HG02798 (cell line): ENCODE data around the gene OR5K2.

Experiments
- ATAC-seq: cut with Tn5 transposase; IDR thresholded peaks from one replicate; pipeline ENCODE4 v1.9.1; 2021; ENCODE audit warnings: mild to moderate bottlenecking; ENCODE audit not compliant: unreplicated experiment, poor library complexity

Gene OR5K2

DNA sequence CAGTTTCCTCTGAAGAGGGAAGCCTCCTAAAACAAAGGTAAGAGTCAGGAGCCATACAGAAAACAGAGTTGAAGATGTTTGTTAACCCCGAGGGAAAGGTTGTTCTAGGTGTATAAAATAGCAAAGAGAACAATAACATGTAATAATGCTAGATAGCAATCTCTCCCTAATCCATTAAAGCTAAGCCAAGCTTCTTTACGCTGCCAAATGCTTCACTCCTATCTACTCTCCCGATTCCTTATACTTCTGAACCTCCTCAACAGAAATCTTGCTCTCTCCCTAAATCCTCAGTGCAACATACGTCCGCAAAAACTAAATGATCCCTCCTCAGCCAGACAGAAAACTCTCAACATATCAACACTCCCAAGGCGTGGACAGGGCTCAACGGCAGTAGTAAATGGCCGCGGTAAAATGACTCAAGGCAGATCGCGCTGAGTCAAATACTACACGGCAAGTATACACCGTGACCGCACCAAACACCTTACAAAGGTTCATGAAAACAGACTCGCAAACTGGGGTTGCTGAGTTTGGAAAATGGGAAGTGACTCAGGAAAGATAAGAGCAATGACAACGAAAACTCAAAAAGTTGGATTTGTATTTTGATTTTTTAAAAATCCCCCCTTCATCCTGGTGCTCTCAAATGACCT is 24.5 kb downstream of the OR5K2 start:
- peak; percentile 39 for ATAC-seq

DNA sequence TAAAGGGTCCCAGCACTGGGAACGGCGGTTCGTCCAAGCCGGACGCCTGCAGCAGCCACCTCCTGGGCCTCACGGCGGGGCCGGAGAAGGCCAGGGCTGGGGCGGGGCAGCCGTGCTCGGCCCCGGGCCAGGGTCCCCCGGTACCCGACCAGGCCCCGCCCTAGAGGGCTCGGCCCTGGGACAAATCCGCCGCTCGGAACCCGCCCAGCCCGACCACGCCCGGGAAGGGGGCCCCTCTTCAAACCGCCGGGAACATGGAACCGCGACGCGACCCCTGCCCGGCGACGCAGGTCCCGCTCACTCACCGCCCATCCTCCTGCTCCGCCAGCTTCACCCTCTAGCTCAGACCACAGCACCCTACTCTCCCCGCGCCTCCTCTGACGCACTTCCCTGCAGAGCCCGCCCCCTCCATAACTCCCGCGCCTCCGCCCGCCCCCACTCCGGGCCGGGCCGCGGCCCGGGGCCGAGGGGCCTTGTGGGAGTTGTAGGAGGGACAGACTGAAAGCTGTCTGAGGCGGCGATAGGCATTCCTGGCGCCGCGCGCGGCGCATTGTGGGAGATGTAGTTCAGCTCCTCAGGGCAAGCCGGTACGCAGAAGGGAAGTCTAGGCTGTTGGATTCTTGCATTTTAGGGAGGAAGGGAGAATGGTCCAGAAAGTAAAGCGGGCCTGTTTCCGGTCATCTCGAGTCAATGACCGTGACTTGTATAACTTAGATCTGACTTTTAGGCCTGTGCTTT is 25.2 kb downstream of the OR5K2 start, which contains the start of gene CLDND1:
Gene CLDND1, minus strand, starts transcription at position 359 of the 738 bp plus-strand sequence. CDS start 1,478 bp downstream, outside the sequence.
- ATAC-seq: peak; percentile 90

DNA sequence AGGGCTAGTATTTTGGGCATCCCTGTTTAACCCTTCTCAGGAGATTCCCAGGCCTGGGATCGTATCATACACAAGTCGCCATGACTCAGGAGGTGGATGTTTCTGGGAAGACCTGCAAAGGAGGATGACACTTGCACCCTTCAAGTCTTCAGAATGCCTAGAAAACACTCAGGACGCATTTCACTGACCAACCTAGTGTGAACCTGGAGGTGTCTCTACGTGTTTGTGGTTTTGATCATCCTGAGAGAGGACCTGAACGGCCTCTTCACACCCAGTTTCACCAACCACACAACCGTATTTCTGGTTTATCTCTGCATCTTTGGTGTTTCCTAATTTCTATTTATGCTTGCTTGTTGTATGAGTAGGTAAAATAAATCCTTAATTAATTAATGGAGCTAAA is 28.0 kb downstream of the OR5K2 start:
- ATAC-seq: no peak

DNA sequence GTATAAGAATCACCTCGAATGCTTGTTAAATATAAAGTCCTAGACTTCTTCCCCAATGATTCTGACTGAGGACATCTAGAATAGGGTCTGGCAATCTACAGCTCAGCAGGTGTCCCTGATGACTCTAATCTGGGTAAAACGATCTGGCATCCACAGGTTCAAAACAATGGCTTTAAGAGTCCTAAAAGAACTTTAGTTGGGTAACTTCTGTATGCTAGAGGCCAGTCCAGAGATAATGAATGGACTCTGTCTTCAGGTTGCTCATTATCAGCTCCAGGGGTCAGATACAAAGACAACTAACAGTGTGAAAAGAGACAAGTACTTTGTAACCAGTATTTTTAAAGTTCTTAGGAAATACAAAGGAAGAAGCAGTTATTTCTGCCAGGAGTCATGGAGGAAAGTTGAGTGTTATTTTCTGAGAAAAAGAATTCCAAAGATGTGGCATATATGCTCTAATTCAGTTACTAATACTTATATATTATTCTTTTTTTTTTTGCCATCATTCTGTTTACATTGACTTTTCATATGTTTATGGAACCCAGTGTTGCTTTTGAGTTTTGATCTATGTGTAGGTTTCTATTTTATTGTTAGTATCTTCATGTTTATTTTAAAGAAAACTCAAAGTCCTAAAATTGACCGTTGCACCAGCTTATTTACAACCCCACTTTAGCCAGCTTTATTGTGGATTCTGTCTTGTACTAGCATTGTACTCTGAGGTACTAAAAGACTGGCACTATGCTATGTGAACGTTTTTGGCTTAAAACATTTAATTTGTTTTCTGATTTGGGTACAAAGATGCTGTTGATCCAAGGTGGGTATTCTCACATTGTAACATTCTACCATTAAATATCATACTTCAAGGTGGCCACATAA is 31.2 kb downstream of the OR5K2 start:
- no peak for ATAC-seq

DNA sequence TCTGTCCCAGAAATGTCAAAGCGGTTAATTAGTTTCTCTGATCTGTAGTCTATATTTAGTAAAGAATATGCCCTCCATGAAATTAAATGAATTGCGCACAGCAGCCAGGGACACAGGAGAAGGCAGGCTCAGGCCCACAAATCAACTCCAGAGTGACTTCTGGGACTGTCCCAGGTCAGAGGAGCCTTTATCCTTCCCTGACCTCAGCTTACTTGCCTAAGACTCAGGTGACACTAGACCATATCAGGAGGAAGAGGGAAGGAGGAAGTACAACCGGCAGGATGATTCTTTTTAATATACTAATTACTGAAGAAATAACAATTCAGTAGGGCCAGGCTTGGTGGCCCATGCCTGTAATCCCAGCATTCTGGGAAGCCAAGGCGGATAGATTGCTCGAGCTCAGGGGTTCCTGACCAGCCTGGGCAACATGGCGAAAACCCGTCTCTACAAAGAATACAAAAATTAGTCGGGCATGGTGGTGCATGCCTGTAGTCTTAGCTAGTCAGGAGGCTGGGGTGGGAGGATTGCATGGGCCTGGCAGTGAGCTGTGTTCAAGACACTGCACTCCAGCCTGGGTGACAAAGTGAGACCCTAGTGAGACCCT is 32.5 kb downstream of the OR5K2 start:
- no peak for ATAC-seq

DNA sequence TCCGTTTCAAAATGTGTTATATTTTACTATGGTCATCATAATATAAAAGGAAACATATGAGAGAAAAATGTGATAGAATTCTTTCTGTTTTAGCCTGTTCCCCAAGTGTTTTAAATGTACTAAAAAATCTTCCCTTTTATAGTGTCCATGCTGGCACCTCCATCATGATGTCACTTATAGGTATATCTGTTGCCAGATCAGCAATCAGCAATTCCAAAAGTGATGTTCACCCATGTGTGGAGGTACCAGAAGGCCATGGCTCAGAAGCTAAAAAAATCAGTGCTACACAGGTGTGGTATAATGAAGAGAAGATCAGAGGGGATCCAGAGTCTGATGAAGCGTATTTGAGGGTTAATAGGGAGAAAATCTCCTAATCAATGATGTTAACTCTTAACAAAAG is 33.2 kb downstream of the OR5K2 start:
- ATAC-seq: no peak

DNA sequence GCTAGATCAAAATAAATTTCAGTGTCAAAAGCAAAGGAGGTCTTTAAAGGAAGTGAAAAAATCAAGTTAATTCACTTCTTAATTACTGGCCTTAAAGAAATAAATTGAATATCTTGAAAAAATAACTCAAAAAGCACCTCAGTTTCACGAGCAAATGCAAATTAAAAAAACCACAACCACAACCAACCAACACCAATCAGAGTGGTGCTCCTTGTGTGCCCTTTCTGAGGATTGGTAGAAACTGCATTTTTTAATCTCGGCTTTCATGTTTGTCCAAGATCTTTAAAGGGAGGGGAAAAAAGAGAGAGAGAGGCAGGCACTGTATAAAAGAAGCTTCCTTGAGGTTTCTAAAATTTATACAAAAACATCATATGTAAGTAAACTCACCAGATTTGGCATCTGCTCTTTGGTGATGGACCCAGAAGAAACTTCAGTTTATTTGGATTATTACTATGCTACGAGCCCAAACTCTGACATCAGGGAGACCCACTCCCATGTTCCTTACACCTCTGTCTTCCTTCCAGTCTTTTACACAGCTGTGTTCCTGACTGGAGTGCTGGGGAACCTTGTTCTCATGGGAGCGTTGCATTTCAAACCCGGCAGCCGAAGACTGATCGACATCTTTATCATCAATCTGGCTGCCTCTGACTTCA is 34.3 kb downstream of the OR5K2 start, which contains the start of gene GPR15:
Gene GPR15, plus strand, starts transcription at position 357 of the 653 bp plus-strand sequence. Its CDS starts 56 bp downstream, at position 413.
- ATAC-seq: peak; percentile 41

DNA sequence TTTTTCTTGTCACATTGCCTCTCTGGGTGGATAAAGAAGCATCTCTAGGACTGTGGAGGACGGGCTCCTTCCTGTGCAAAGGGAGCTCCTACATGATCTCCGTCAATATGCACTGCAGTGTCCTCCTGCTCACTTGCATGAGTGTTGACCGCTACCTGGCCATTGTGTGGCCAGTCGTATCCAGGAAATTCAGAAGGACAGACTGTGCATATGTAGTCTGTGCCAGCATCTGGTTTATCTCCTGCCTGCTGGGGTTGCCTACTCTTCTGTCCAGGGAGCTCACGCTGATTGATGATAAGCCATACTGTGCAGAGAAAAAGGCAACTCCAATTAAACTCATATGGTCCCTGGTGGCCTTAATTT is 34.8 kb downstream of the OR5K2 start:
- peak; percentile 4 for ATAC-seq

DNA sequence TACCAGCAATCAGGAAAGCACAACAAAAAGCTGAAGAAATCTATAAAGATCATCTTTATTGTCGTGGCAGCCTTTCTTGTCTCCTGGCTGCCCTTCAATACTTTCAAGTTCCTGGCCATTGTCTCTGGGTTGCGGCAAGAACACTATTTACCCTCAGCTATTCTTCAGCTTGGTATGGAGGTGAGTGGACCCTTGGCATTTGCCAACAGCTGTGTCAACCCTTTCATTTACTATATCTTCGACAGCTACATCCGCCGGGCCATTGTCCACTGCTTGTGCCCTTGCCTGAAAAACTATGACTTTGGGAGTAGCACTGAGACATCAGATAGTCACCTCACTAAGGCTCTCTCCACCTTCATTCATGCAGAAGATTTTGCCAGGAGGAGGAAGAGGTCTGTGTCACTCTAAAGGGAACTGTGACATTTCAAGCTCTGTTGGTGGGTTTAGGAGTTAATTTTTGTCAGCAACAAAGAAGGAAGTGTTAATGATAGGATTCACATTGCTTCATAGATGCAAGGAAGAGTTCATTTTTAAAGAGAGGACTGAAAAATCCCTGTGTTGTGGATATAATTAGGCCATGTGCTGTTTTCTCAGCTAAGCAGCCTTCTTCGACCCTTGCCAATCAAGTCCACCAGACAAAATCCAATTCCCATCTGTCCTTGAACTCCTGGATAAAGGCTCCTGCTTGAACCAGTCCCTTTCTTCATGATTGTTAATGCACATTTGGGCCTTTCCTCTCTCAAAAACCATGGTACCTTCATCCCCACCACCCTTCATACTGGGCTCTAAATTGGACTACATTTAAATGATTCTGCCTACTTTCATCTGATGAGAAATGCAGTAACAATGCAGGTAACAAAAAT is 35.5 kb downstream of the OR5K2 start:
- ATAC-seq: no peak

DNA sequence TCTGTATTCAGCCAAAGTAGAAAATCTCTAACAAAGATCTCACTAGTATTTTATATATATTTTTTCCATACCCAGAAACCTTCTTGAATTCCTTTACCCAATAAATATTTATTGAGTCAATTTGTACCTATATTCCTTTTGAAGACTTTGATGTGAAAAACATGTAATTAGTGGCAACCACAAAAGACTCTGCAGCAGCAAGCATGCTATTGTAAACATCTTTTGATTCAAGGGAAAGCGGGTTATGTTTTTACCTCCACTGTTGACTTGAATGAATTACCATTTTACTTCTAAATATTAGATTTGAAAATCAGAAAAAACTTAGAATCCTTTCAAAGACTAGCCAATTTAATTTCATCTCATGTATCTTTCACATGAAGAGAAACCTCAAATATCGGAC is 36.7 kb downstream of the OR5K2 start:
- ATAC-seq: no peak

DNA sequence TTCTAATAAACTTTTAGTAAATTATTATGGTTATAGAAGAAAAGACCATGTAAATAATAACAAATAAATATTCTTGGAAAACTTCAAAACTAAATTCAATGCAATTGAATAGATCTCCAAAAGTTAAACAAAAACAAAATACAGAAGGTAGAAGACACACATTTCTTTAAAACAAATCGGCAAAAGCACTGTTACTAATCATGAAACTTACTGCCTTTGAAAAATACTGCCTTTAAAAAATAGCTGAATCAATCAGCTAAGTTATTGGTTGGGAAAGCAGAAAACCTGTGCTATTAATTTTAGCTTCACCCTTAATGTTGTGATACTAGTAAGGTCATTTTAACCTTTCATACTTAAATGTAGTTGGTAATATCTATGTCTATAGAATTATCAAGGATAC is 37.3 kb downstream of the OR5K2 start:
- no peak for ATAC-seq

DNA sequence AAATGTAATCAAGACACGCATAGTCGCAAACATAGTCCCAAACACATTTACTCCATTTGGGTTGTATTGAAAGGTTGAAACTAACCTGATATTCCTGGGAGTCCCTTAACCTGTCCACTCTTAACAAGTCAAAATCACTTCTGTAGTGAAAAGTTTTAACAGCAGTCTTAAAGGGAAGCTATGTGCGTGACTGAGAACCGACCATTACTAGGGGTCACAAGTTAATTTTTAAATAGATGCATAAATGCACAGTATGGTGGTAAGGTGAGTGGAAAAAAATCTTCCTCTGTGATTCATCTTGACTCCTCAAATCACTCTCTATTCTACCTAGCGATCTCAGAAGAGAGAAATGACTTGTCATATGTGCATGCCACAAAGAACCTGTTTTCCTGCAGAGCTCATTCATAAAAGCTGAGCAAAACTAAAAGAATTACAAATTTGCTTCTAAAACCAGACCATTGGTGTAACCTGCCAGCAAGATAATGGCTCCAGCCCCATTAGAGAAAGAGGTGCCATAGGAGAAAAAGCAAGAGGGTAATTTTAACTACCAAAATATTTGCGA is 39.1 kb downstream of the OR5K2 start:
- peak; percentile 71 for ATAC-seq

DNA sequence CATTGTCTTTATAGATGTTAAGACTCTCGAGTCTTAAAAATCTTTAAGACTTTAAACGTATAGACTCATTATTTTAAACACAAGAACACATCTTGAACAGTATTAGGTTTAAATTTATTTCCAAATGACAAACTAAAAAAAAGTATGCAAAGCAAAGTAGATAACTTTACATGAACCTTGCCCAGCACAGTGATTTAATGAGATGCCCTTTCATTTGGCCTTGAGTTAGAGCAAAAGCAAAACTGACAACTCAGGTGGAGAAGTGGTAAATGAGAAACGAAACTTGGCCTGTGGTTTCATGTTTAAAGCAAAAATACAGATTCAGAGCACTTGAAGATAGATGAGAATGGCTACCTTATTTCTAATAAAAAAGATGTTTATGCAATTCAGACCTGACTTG is 42.9 kb downstream of the OR5K2 start:
- ATAC-seq: peak; percentile 54

DNA sequence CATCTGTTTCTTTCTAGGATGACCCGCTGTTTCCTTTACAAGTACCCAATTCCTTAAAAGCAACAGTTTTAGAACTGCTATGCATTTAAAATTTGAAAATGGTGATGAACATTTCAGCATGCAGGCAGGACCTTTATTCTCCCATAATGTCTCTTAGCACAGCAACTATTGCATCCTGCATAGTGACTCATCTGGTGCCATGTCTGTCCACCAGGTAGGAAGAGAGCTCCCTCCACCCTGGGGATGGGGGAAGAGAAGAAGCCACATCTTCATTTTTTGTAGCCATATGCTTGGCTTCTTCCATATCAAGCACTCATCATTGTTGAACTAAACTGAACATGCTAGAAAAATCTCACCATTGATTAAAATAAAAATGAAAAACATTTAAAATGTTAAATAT is 44.2 kb downstream of the OR5K2 start:
- ATAC-seq: no peak

DNA sequence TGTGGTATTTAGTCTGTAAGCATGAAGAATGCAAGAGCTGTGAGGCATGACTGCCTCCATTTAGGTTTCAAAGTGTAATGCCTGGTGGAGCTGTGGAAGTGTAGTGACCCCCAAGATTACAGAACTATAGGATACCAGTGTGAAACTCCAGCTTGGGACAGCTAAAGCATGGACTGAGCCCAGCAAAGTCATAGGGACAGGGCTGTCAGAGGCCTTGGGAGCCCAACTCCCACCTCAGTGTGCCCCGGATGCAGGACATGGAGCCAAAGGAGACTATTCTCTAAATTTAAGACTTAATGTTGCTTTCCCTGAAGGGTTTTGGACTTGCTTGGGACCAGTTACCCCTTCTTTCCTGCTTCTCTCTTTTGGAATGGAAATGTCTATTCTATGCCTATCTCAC is 45.1 kb downstream of the OR5K2 start:
- no peak for ATAC-seq

DNA sequence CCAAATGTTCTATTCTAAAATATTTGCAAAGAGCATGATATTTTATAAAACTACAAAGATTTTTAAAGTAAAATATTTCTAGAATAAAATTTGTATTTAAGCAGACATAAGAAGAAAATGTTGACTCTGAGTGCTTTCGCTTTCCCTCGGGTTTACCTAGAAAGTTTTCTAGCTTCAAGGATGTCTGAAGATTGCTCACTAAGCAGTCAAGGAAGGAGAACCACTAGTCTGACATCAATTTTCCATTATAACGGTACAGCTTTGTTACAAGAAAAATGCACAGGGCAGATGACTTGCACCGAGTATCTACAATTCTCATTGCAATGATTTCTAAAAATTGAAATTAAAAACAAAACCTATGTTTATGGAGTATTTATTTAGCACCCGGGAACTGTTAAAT is 48.5 kb downstream of the OR5K2 start:
- peak; percentile 49 for ATAC-seq
